Cardiac muscle cell (in vitro differentiated cells and primary cell): ENCODE results near the gene DUSP8. TPM values are rescaled to one million over a fixed set of nuclear protein-coding genes. Genes with fewer than 3 reads are reported as not detected.
"Not testable (repeated sequence)": the region's sequence is repeated elsewhere in the genome, so short reads cannot be mapped to it uniquely, and the experiment has no call there.

Source experiments
- DNase-seq, 2 donors: peaks; one replicate each; pipeline versions ENCODE4 v3.0.0 to v3.0.0-alpha.2; 2010 to 2017; ENCODE audit warnings: low read depth in 1 of 2, low spot score in 1 of 2
- H3K27ac ChIP-seq: fragments of 200-600 bp; sonication (generic); 2 replicates; pipeline ENCODE4 v1.5.1; 2016
- H3K27me3 ChIP-seq: fragments of 200-600 bp; sonication (generic); 2 replicates; pipeline ENCODE4 v1.6.0; 2016; ENCODE audit warnings: control low read depth
- H3K36me3 ChIP-seq: fragments of 200-600 bp; sonication (generic); 2 replicates; pipeline ENCODE4 v1.5.1; 2016; ENCODE audit warnings: control low read depth
- H3K4me1 ChIP-seq: fragments of 200-600 bp; sonication (generic); 2 replicates; pipeline ENCODE4 v1.8.1; 2017; ENCODE audit warnings: low read depth, mild to moderate bottlenecking, mixed run types
- H3K4me3 ChIP-seq: fragments of 200-600 bp; sonication (generic); 2 replicates; pipeline ENCODE4 v1.5.1; 2016; ENCODE audit warnings: mild to moderate bottlenecking
- H3K9me3 ChIP-seq: fragments of 200-600 bp; sonication (generic); 2 replicates; pipeline ENCODE4 v1.5.1; 2017; ENCODE audit warnings: low read depth, mild to moderate bottlenecking, control low read depth
- CTCF ChIP-seq: IDR thresholded peaks from 2 replicates; pipeline ENCODE4 v1.5.1; 2012; ENCODE audit warnings: low read depth, mild to moderate bottlenecking, low read length
- polyA plus RNA-seq: library from polyadenylated mRNA; unstranded; fragments of >200 nt; fragmentation: Nextera tagmentation; extraction: Ambion mirVana; gene quantifications from 2 replicates; pipeline ENCODE4 v1.2.1, GENCODE V29; 2016
- total RNA-seq: library from RNA; depleted of rRNA; stranded (reverse); fragments of >200 nt; gene quantifications from 2 replicates; pipeline ENCODE4 v1.2.3, GENCODE V29; 2016

DUSP8 gene
- total and polyA plus RNA-seq, 2 experiments from 2014 or later = 0.51 to 0.59 TPM

GRCh38 chr11:1516273-1517067 is 55.6 kb downstream of the DUSP8 start:
- DNase-seq = no peak
- H3K27ac ChIP-seq = no peak overlapping the region
- no peak for TF ChIP-seq CTCF
- H3K9me3 ChIP-seq = no peaks in the 10 kb centered on the region
- no peak overlapping the region for H3K4me3 ChIP-seq
- H3K4me1 ChIP-seq = peaks cover 4% of the 10 kb centered on the region
- H3K27me3 ChIP-seq = no peaks in the 10 kb centered on the region
- H3K36me3 ChIP-seq = no peaks in the 10 kb centered on the region

- Histone ChIP-seq H3K4me3 (no peak overlapping the region), H3K27ac (no peak overlapping the region), H3K9me3 (no peaks in the 10 kb centered on the region), H3K27me3 (no peaks in the 10 kb centered on the region), H3K36me3 (no peaks in the 10 kb centered on the region), H3K4me1 (no peaks in the 10 kb centered on the region)
- DNase-seq = peak; percentile 70 to 83
- peak; percentile 92 for TF ChIP-seq CTCF
Measured at GRCh38 chr11:1515082-1516060, 56.7 kb downstream of the DUSP8 start.

GRCh38 chr11:1514336-1515061 is 57.6 kb downstream of the DUSP8 start:
- Histone ChIP-seq H3K27ac (no peak overlapping the region), H3K4me1 (peaks cover 3% of the 10 kb centered on the region), H3K4me3 (no peak overlapping the region), H3K27me3 (no peaks in the 10 kb centered on the region), H3K36me3 (no peaks in the 10 kb centered on the region), H3K9me3 (no peaks in the 10 kb centered on the region)
- no peak for TF ChIP-seq CTCF
- no peak for DNase-seq

- DNase-seq = no peak
- H3K36me3 ChIP-seq = no peaks in the 10 kb centered on the region
- H3K9me3 ChIP-seq = no peaks in the 10 kb centered on the region
- H3K27me3 ChIP-seq = no peaks in the 10 kb centered on the region
- peaks cover 6% of the 10 kb centered on the region for H3K4me1 ChIP-seq
- TF ChIP-seq CTCF = no peak
- H3K4me3 ChIP-seq = no peak overlapping the region
- H3K27ac ChIP-seq = no peak overlapping the region
Measured at GRCh38 chr11:1513326-1514296, 58.5 kb downstream of the DUSP8 start.

- H3K27ac ChIP-seq, DNase-seq, H3K27me3 ChIP-seq, H3K36me3 ChIP-seq, H3K4me3 ChIP-seq, H3K9me3 ChIP-seq, H3K4me1 ChIP-seq: not testable (repeated sequence)
Measured at GRCh38 chr11:1512531-1513258, 59.4 kb downstream of the DUSP8 start.
